Hepatocyte (in vitro differentiated cells): ENCODE measurements around the gene ITGA11. TPM values are rescaled to one million over a fixed set of nuclear protein-coding genes. Genes with fewer than 3 reads are reported as not detected.

Source experiments
- DNase-seq: peaks from one replicate; pipeline ENCODE4 v3.0.0-alpha.2; 2016; ENCODE audit warnings: low spot score
- H2AFZ ChIP-seq: fragments of 200-600 bp; sonication (generic); 2 replicates; pipeline ENCODE4 v1.6.0; 2016; ENCODE audit warnings: antibody characterized with exemption, mild to moderate bottlenecking
- H3K27ac ChIP-seq: fragments of 200-600 bp; sonication (generic); 2 replicates; pipeline ENCODE4 v1.5.1; 2016; ENCODE audit warnings: mild to moderate bottlenecking
- H3K27me3 ChIP-seq: fragments of 200-600 bp; sonication (generic); 2 replicates; pipeline ENCODE4 v1.6.1; 2016
- H3K36me3 ChIP-seq: fragments of 200-600 bp; sonication (generic); replicated peaks from 2 replicates; pipeline ENCODE4 v1.5.1; 2016; ENCODE audit warnings: low read depth; ENCODE audit not compliant: insufficient read depth
- H3K4me1 ChIP-seq: fragments of 200-600 bp; sonication (generic); 2 replicates; pipeline ENCODE4 v1.5.1; 2016; ENCODE audit warnings: mild to moderate bottlenecking, moderate library complexity; ENCODE audit not compliant: insufficient read depth
- H3K4me2 ChIP-seq: fragments of 200-600 bp; sonication (generic); 2 replicates; pipeline ENCODE4 v1.6.0; 2016
- H3K4me3 ChIP-seq: fragments of 200-600 bp; sonication (generic); 2 replicates; pipeline ENCODE4 v1.5.1; 2016; ENCODE audit warnings: mild to moderate bottlenecking
- H3K79me2 ChIP-seq: fragments of 200-600 bp; sonication (generic); 2 replicates; pipeline ENCODE4 v1.6.0; 2017; ENCODE audit warnings: mild to moderate bottlenecking
- H3K9me2 ChIP-seq: fragments of 200-600 bp; sonication (generic); replicated peaks from 2 replicates; pipeline ENCODE4 v1.6.0; 2017; ENCODE audit warnings: mild to moderate bottlenecking; ENCODE audit not compliant: insufficient read depth
- H3K9me3 ChIP-seq: fragments of 200-600 bp; sonication (generic); 2 replicates; pipeline ENCODE4 v1.5.1; 2016; ENCODE audit warnings: low read depth, mild to moderate bottlenecking
- H4K20me1 ChIP-seq: fragments of 200-600 bp; sonication (generic); 2 replicates; pipeline ENCODE4 v1.6.0; 2016; ENCODE audit warnings: mild to moderate bottlenecking; ENCODE audit not compliant: insufficient read depth, poor library complexity, severe bottlenecking
- EZH2 ChIP-seq: fragments of 200-600 bp; sonication (generic); IDR thresholded peaks from 2 replicates; pipeline ENCODE4 v1.6.1; 2016; ENCODE audit warnings: antibody characterized with exemption, mild to moderate bottlenecking, borderline replicate concordance
- EZH2phosphoT487 ChIP-seq: fragments of 200-600 bp; sonication (generic); IDR thresholded peaks from one replicate; pipeline ENCODE4 v1.6.1; 2018; ENCODE audit warnings: antibody characterized with exemption, mild to moderate bottlenecking, low read depth, moderate library complexity; ENCODE audit not compliant: unreplicated experiment, severe bottlenecking
- WGBS: methylation state at CpG from one replicate; pipeline ENCODE4 v1.1.6; 2016; ENCODE audit warnings: low lambda C conversion rate; ENCODE audit errors: missing lambda C conversion rate; 5-methylcytosine and 5-hydroxymethylcytosine counted together
- polyA plus RNA-seq: library from polyadenylated mRNA; unstranded; fragments of >200 nt; fragmentation: Nextera tagmentation; extraction: Ambion mirVana; gene quantifications from 2 replicates; pipeline ENCODE4 v1.2.1, GENCODE V29; 2016
- total RNA-seq: library from RNA; depleted of rRNA; stranded (reverse); fragments of >200 nt; gene quantifications from 2 replicates; pipeline ENCODE4 v1.2.3, GENCODE V29; 2014
- TF ChIP-seq, protein P1 (sequence below): fragments of 200-600 bp; sonication (generic); IDR thresholded peaks from 2 replicates; pipeline ENCODE4 v1.5.1; 2016; ENCODE audit warnings: antibody characterized with exemption, mild to moderate bottlenecking; ENCODE audit not compliant: poor library complexity

Gene ITGA11
- total and polyA plus RNA-seq, 2 experiments from 2014 or later = 9.7 to 19.6 TPM

DNA sequence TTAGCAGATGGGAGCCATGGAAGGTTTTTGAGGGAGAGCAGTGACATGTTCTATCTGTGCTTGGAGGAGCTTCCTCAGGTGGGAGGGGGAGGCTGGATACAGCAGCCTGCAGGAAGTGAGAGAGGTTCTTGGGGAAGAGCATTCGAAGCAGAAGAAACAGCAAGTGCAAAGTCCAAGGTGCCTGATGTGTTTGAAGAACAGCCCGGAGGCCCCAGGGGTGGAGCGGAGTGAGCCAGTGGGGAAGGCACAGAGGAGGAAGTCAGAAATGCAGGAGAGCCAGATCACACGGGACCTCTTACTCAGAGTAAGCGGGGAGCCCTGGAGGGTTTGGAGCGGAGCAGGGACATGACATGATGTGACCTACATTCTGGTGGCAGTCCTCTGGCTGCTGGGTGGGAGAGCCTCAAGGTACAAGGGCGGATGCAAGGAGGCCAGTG is 10.8 kb downstream of the ITGA11 start:
- Histone ChIP-seq H3K4me1 (peaks cover 34% of the 10 kb centered on the region), H3K4me2 (peak overlapping the region; percentile 70), H2AFZ (no peak overlapping the region), H4K20me1 (no peaks in the 10 kb centered on the region), H3K4me3 (no peak overlapping the region), H3K27ac (peak overlapping the region; percentile 95), H3K36me3 (no peaks in the 10 kb centered on the region), H3K79me2 (peaks cover 6% of the 10 kb centered on the region), H3K27me3 (no peaks in the 10 kb centered on the region), H3K9me2 (no peaks in the 10 kb centered on the region), H3K9me3 (no peaks in the 10 kb centered on the region)
- TF ChIP-seq, protein P1, sequence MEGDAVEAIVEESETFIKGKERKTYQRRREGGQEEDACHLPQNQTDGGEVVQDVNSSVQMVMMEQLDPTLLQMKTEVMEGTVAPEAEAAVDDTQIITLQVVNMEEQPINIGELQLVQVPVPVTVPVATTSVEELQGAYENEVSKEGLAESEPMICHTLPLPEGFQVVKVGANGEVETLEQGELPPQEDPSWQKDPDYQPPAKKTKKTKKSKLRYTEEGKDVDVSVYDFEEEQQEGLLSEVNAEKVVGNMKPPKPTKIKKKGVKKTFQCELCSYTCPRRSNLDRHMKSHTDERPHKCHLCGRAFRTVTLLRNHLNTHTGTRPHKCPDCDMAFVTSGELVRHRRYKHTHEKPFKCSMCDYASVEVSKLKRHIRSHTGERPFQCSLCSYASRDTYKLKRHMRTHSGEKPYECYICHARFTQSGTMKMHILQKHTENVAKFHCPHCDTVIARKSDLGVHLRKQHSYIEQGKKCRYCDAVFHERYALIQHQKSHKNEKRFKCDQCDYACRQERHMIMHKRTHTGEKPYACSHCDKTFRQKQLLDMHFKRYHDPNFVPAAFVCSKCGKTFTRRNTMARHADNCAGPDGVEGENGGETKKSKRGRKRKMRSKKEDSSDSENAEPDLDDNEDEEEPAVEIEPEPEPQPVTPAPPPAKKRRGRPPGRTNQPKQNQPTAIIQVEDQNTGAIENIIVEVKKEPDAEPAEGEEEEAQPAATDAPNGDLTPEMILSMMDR = no peak
- TF ChIP-seq EZH2phosphoT487 = no peak
- no peak for TF ChIP-seq EZH2
- DNase-seq = peak; percentile 83
- WGBS = 50% methylated on average over 6 of the region's 7 CpGs

DNA sequence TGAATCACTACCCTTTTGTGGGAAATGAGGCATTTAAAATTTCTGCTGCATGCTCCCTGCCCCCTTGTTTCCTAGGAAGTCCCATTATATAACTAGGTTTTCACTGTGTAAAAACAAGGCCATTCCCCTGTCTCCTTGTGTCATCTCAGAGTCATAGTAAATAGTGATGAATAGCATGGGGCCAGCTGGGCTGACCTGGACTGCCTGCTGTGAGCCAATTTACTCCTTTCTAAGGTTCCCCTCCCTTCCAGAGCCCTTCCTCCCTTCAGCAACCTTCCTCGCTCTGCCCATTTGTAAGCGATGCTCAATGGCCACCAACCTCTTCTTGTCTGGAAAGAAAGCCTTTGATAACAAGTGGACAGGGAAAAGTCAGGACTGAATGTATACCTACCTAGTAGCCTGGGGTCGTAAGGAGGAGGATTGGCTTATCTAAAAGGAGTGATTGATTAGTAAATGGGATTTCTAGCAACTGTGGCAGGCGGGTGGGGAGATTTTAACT is 11.7 kb downstream of the ITGA11 start:
- H2AFZ ChIP-seq = no peak overlapping the region
- no peak overlapping the region for H3K4me3 ChIP-seq
- H3K27me3 ChIP-seq = no peaks in the 10 kb centered on the region
- no peaks in the 10 kb centered on the region for H4K20me1 ChIP-seq
- H3K9me2 ChIP-seq = no peaks in the 10 kb centered on the region
- H3K9me3 ChIP-seq = no peaks in the 10 kb centered on the region
- peak overlapping the region; percentile 55 for H3K4me2 ChIP-seq
- H3K36me3 ChIP-seq = no peaks in the 10 kb centered on the region
- H3K4me1 ChIP-seq = peaks cover 34% of the 10 kb centered on the region
- TF ChIP-seq, protein P1 = no peak
- TF ChIP-seq EZH2phosphoT487 (no peak), EZH2 (no peak)
- peak overlapping the region; percentile 91 for H3K27ac ChIP-seq
- H3K79me2 ChIP-seq = peaks cover 6% of the 10 kb centered on the region
- WGBS = 50% methylated on average over 4 of the region's 4 CpGs
- DNase-seq = peak; percentile 36

DNA sequence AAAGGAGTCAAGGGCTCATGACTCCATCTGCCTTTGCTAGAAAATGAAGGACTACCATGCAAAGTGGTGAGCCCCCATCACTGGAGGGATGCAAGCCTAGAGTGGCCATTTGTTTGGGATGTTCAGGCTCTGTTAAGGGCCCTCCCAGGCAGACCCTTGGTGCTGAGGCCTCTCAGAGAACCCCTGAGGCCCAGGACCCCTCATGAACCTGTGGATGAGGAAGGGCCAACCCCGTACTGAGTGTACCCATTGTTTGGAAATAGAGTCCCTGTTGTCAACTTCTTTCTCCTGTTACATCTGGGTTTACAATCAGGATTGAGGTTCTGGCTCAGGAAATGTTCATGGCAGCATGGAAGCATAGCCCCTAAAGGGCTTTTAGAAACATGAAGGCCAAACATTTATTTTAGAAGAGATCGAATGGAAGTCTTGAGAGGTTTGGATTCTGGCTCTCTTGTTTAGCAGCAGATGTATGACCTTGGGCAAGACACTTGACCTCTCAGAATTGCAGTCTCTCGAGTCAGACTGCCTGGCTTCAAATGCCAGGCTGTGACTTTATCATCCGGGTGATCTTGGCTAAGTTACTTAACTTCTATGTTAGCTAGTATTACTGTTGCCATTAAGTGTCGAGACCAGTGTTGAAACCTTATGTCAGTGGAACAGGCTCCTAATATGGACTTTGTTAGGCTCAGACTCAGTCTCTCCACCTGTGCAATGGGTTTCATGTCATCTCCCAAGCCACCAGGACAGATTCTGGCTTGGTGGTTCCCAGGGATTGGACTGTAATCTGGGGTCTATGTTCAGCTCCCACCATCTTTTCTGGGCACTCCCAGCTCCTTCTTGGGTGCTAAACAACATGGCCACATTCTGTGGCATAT is 12.4 kb downstream of the ITGA11 start:
- Histone ChIP-seq H3K4me2 (peak overlapping the region; percentile 55), H4K20me1 (no peaks in the 10 kb centered on the region), H3K36me3 (no peaks in the 10 kb centered on the region), H3K27me3 (no peaks in the 10 kb centered on the region), H3K4me3 (no peak overlapping the region), H3K79me2 (peaks cover 6% of the 10 kb centered on the region), H3K4me1 (peaks cover 34% of the 10 kb centered on the region), H2AFZ (no peak overlapping the region), H3K27ac (peak overlapping the region; percentile 91), H3K9me2 (no peaks in the 10 kb centered on the region), H3K9me3 (no peaks in the 10 kb centered on the region)
- no peak for DNase-seq
- TF ChIP-seq, protein P1 = no peak
- TF ChIP-seq EZH2 (no peak), EZH2phosphoT487 (no peak)
- 86% methylated on average over 5 of the region's 5 CpGs for WGBS
